Stimulated activated CD8-positive, alpha-beta memory T cell treated with anti-CD3 and anti-CD28 coated beads, Interleukin-4, amount 100 ng/mL, for 4 hours (primary cell): ENCODE measurements around the gene GOSR1.
"Not testable (repeated sequence)": the region's sequence is repeated elsewhere in the genome, so short reads cannot be mapped to it uniquely, and the experiment has no call there.

ENCODE experiments used
- DNase-seq, 2 donors: peaks; one replicate each; pipeline ENCODE4 v3.0.0-alpha.2; 2020; ENCODE audit warnings: low read depth in 2 of 2, low spot score in 1 of 2

GOSR1 gene

DNA sequence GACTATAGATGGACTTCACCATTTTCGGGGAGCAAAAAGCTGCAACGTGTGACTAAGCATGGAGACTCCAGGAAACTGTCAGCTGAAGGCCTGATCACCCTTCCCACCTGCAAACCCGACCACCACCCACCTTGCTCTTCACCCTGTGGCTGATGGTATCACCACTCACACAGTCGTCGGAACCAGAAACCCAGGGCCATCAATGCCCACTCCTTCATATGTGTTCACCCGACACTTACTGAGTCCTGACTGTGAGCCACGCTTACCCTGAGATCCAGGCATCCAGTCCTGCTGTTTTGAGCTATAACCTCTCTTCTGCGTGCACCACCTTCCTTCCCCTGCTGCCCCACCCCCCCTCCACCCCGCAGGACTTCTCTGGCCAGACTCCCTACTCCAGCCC is 97.1 kb downstream of the GOSR1 start:
- DNase-seq = not testable (repeated sequence)

DNA sequence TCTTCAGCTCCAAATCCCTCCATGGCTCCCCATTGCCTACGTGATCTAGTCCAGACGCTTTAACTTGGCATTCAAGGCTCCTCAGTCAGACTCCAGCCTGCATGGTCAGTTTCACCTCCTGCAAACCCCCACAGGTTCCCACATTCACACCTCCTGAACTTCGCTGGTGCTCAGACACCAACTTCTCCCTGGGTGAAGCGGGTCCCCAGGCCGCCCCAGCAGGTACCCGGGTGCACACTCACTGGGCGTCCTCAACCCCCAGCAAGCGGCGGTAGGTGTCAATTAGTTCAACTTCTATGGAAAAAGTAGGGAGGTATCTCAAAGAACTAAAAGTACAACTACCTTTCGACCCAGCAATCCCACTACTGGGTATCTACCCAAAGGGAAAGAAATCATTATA is 97.6 kb downstream of the GOSR1 start:
- DNase-seq = not testable (repeated sequence)

DNA sequence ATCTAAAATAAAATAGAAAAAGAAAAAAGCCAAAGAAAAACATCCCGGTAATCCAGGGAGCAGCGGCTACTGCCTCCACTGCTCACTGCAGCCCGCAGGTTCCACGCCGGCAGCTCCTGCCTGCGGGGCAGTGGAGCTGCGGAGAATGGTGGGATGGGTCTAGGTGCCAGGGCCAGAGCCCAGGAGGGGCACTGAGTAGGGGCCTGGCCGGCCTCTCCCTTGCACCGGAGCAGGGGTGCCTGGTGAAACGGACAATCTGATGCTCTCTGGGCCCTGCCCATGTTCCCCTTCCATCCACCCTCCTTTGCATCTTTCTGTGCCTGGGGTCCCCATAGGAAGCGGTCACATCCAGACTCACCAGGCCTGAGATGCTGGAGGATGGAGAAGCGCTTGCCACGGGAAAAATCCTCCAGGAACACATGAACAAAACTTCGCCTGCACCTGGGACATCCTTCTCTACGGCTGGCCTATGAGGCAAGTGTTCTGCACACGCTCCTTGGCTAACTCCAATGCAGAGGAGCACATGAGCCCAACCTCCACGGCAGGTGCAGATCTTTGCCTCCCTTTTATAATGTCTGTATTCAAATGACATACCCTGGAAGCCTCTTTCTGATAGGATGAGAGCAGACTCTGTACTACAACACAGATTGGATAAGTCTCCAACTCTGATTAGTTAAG is 98.6 kb downstream of the GOSR1 start:
- DNase-seq = not testable (repeated sequence)

DNA sequence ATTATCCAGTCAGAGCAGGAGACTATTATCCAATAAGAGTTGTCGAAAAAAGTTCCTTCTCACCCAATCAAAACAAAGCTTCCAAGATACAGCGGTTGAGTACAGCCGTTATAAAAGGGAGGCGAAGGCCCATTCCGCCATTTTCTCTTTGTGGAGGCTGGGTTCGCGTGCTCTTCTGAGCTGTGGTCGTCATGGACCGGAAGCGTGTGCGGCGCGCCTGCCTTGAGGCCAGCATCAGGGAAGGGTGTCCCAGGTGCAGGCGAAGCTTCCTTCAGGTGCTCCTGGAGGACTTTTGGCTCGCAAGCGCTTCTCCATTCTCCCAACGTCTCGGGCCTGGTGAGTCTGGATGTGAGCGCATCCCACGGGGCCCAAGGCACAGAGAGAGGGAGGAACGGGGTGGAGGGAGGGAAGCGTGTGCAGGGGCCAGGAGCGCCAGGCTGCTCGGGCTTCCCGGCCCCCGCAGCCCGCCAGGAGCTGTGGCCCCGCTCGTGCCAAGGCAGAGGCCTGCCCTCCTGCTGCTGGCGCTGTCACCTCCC is 99.2 kb downstream of the GOSR1 start:
- no peak for DNase-seq
